Liver (tissue), 9 donors: ENCODE data around the gene FER. TPM values are rescaled to one million over a fixed set of nuclear protein-coding genes. Genes with fewer than 3 reads are reported as not detected.

Experiments used
- DNase-seq: peaks from one replicate; pipeline ENCODE4 v3.0.0-alpha.2; 2017; ENCODE audit warnings: low spot score
- H3K27ac ChIP-seq, 2 donors: one replicate each; pipeline ENCODE4 v1.7.0; 2013; ENCODE audit warnings: inconsistent platforms in 2 of 2, low read length in 2 of 2, control low read depth in 1 of 2, low read depth in 1 of 2, mild to moderate bottlenecking in 1 of 2
- H3K27me3 ChIP-seq, 4 donors: one replicate each; pipeline versions ENCODE4 v1.6.1 to v1.7.0; 2013; ENCODE audit warnings: low read length in 3 of 4, inconsistent platforms in 1 of 4, mild to moderate bottlenecking in 1 of 4, moderate library complexity in 1 of 4; ENCODE audit not compliant: control insufficient read depth in 4 of 4, insufficient read depth in 4 of 4
- H3K36me3 ChIP-seq, 4 donors: one replicate each; pipeline versions ENCODE4 v1.6.1 to v1.7.0; 2013; ENCODE audit warnings: low read length in 3 of 4, mild to moderate bottlenecking in 3 of 4, low read depth in 1 of 4, moderate library complexity in 1 of 4; ENCODE audit not compliant: control insufficient read depth in 4 of 4, insufficient read depth in 3 of 4
- H3K4me1 ChIP-seq, 4 donors: one replicate each; pipeline versions ENCODE4 v1.6.1 to v1.7.0; 2013; ENCODE audit warnings: low read length in 3 of 4, mild to moderate bottlenecking in 3 of 4, moderate library complexity in 1 of 4; ENCODE audit not compliant: control insufficient read depth in 4 of 4, insufficient read depth in 4 of 4
- H3K4me3 ChIP-seq, 3 donors: one replicate each; pipeline versions ENCODE4 v1.6.1 to v1.7.0; 2013; ENCODE audit warnings: low read length in 3 of 3, control low read depth in 1 of 3, low read depth in 1 of 3, mild to moderate bottlenecking in 1 of 3
- H3K9ac ChIP-seq, 2 donors: one replicate each; pipeline ENCODE4 v1.7.0; 2013; ENCODE audit warnings: low read length in 2 of 2, mild to moderate bottlenecking in 2 of 2, moderate library complexity in 2 of 2, control low read depth in 1 of 2, low read depth in 1 of 2
- H3K9me3 ChIP-seq, 4 donors: one replicate each; pipeline versions ENCODE4 v1.6.1 to v1.7.0; 2013; ENCODE audit warnings: low read length in 3 of 4; ENCODE audit not compliant: control insufficient read depth in 4 of 4
- CTCF ChIP-seq: fragments of 150-350 bp; IDR thresholded peaks from 2 replicates; pipeline ENCODE4 v1.5.1; 2017; ENCODE audit warnings: improper control_type of control experiment, low read depth, low read length; ENCODE audit not compliant: missing input control
- EGR1 ChIP-seq, 2 donors: IDR thresholded peaks; 2 replicates each; pipeline ENCODE4 v1.6.1; 2016 to 2018; ENCODE audit warnings: antibody characterized with exemption in 2 of 2, low read depth in 2 of 2
- FOXA1 ChIP-seq: IDR thresholded peaks from 2 replicates; pipeline ENCODE4 v1.6.1; 2016; ENCODE audit warnings: antibody characterized with exemption
- FOXA2 ChIP-seq: IDR thresholded peaks from 2 replicates; pipeline ENCODE4 v1.6.1; 2016; ENCODE audit warnings: antibody characterized with exemption
- GABPA ChIP-seq, 2 donors: IDR thresholded peaks in 1 of 2; conservative IDR thresholded peaks in 1 of 2; 2 replicates each; pipeline ENCODE4 v1.6.1; 2016; ENCODE audit warnings: antibody characterized with exemption in 2 of 2, mild to moderate bottlenecking in 1 of 2, moderate library complexity in 1 of 2
- HNF4A ChIP-seq, 2 donors: conservative IDR thresholded peaks; 2 replicates each; pipeline ENCODE4 v1.6.1; 2016; ENCODE audit warnings: antibody characterized with exemption in 2 of 2, mild to moderate bottlenecking in 2 of 2
- HNF4G ChIP-seq: IDR thresholded peaks from 2 replicates; pipeline ENCODE4 v1.6.1; 2016; ENCODE audit warnings: antibody characterized with exemption
- RAD21 ChIP-seq, 2 donors: IDR thresholded peaks; 2 replicates each; pipeline ENCODE4 v1.6.1; 2016; ENCODE audit warnings: antibody characterized with exemption in 2 of 2, mild to moderate bottlenecking in 2 of 2
- REST ChIP-seq: IDR thresholded peaks from 2 replicates; pipeline ENCODE4 v1.6.1; 2016; ENCODE audit warnings: antibody characterized with exemption, mild to moderate bottlenecking
- SP1 ChIP-seq: IDR thresholded peaks from 2 replicates; pipeline ENCODE4 v1.6.1; 2018; ENCODE audit warnings: antibody characterized with exemption, mild to moderate bottlenecking
- TAF1 ChIP-seq: conservative IDR thresholded peaks from 2 replicates; pipeline ENCODE4 v1.6.1; 2016; ENCODE audit warnings: antibody characterized with exemption, mild to moderate bottlenecking
- YY1 ChIP-seq: IDR thresholded peaks from 2 replicates; pipeline ENCODE4 v1.6.1; 2016; ENCODE audit warnings: antibody characterized with exemption, mild to moderate bottlenecking
- ZBTB33 ChIP-seq: IDR thresholded peaks from 2 replicates; pipeline ENCODE4 v1.6.1; 2016; ENCODE audit warnings: antibody characterized with exemption
- WGBS: extraction: QIAGEN DNeasy Blood & Tissue Kit; methylation state at CpG from one replicate; pipeline ENCODE4 v1.1.7; 2013; 5-methylcytosine and 5-hydroxymethylcytosine counted together
- polyA plus RNA-seq, 2 donors: library from polyadenylated mRNA; stranded (reverse) in 1 of 2; unstranded in 1 of 2; fragments of 200-250 nt in 1 of 2; fragments of >200 nt in 1 of 2; fragmentation: Nextera tagmentation in 1 of 2; extraction: Ambion mirVana in 1 of 2; gene quantifications; one replicate each; pipeline versions ENCODE4 v1.2.1 to v1.2.3, GENCODE V29; 2013 to 2015
- total RNA-seq, 2 donors: library from RNA; depleted of rRNA; stranded (reverse); fragments of >200 nt; gene quantifications; one replicate each; pipeline ENCODE4 v1.2.3, GENCODE V29; 2014
- TF ChIP-seq, protein P1 (sequence below): IDR thresholded peaks from 2 replicates; pipeline ENCODE4 v1.6.1; 2016; ENCODE audit warnings: antibody characterized with exemption
- donor health status: healthy.
- donor health status: healthy.
- donor health status: healthy.
- donor health status: healthy.
- donor health status: healthy.

Gene FER
- total and polyA plus RNA-seq, 4 donors = 0.83 to 9.8 (median 5.9) TPM

DNA sequence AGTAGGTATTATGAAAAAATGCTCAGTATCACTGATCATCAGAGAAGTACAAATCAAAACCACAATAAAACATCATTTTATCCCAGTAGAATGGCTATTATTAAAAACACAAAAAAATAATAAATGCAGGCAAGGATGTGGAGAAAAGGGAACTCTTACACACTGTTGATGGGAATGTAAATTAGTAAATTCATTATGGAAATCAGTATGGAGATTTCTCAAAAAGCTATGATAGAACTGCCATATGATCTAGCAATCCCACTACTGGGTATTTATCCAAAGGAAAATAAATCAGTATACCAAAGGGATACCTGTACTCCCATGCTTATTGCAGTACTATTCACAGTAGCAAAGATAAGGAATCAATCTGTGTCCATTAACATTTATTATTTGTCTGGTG, 209.6 kb downstream of the FER start:
- Histone ChIP-seq H3K27me3 (no peaks in the 10 kb centered on the region), H3K4me3 (no peak overlapping the region), H3K27ac (no peak overlapping the region), H3K4me1 (no peaks in the 10 kb centered on the region), H3K9ac (no peak overlapping the region), H3K36me3 (no peaks in the 10 kb centered on the region), H3K9me3 (no peaks in the 10 kb centered on the region)
- DNase-seq = no peak
- no peak for TF ChIP-seq EGR1 (IDR thresholded peaks at IDR 0.05; ENCODE audit: low read depth in 2 of 2)
- TF ChIP-seq CTCF = no peak
- no peak for TF ChIP-seq TAF1
- no peak for TF ChIP-seq RAD21 (IDR thresholded peaks at IDR 0.05)
- TF ChIP-seq HNF4A (conservative IDR thresholded peaks at IDR 0.05) = no peak
- no peak for TF ChIP-seq FOXA2
- TF ChIP-seq HNF4G = no peak
- no peak for TF ChIP-seq FOXA1
- no peak for TF ChIP-seq YY1
- TF ChIP-seq ZBTB33 = no peak
- no peak for TF ChIP-seq SP1

GRCh38 chr5:108966910-108967309, 219.2 kb downstream of the FER start:
- no peaks in the 10 kb centered on the region for H3K36me3 ChIP-seq
- H3K4me3 ChIP-seq = no peak overlapping the region
- peaks cover 0 to 2% (median 0%) of the 10 kb centered on the region in 4 donors for H3K9me3 ChIP-seq
- no peak overlapping the region for H3K9ac ChIP-seq
- TF ChIP-seq REST (no peak), GABPA (IDR thresholded peaks at IDR 0.05 in 1 of 2, conservative IDR thresholded peaks at IDR 0.05 in 1 of 2) (no peak)
- TF ChIP-seq, protein P1, sequence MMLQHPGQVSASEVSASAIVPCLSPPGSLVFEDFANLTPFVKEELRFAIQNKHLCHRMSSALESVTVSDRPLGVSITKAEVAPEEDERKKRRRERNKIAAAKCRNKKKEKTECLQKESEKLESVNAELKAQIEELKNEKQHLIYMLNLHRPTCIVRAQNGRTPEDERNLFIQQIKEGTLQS = no peak
- WGBS = 97% methylated on average over 6 of the region's 6 CpGs
- H3K27me3 ChIP-seq = no peaks in the 10 kb centered on the region
- no peak overlapping the region for H3K27ac ChIP-seq
- no peaks in the 10 kb centered on the region for H3K4me1 ChIP-seq
- no peak for DNase-seq
